Measurements from ENCODE around the gene HM13.

The HM13 gene

DNA sequence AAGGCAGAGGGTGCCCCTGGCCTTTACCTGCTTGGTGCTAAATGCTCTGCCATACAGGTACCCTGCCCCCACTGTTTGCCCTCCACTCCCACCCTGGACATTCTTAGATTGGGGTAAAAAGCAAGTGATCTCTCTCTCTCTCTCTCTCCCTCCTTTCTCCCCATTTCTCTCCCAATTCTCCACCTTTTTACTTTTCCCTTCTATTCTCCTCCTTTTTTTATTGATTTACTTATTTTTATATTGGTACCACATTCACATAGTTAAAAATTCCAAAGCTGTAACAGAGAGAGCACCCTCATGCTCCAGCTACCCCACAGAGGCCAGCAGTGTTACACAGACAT is 53.1 kb downstream of the HM13 start:
- TF ChIP-seq, protein P1, sequence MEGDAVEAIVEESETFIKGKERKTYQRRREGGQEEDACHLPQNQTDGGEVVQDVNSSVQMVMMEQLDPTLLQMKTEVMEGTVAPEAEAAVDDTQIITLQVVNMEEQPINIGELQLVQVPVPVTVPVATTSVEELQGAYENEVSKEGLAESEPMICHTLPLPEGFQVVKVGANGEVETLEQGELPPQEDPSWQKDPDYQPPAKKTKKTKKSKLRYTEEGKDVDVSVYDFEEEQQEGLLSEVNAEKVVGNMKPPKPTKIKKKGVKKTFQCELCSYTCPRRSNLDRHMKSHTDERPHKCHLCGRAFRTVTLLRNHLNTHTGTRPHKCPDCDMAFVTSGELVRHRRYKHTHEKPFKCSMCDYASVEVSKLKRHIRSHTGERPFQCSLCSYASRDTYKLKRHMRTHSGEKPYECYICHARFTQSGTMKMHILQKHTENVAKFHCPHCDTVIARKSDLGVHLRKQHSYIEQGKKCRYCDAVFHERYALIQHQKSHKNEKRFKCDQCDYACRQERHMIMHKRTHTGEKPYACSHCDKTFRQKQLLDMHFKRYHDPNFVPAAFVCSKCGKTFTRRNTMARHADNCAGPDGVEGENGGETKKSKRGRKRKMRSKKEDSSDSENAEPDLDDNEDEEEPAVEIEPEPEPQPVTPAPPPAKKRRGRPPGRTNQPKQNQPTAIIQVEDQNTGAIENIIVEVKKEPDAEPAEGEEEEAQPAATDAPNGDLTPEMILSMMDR (IDR thresholded peaks at IDR 0.05; ENCODE audit: low read depth, low read length): no peak
- H3K4me3 ChIP-seq (replicated peaks in 1 of 2; ENCODE audit: low read depth in 2 of 2, low read length in 2 of 2): no peak overlapping the region
- no peak for DNase-seq (ENCODE audit: low read depth in 2 of 2)

DNA sequence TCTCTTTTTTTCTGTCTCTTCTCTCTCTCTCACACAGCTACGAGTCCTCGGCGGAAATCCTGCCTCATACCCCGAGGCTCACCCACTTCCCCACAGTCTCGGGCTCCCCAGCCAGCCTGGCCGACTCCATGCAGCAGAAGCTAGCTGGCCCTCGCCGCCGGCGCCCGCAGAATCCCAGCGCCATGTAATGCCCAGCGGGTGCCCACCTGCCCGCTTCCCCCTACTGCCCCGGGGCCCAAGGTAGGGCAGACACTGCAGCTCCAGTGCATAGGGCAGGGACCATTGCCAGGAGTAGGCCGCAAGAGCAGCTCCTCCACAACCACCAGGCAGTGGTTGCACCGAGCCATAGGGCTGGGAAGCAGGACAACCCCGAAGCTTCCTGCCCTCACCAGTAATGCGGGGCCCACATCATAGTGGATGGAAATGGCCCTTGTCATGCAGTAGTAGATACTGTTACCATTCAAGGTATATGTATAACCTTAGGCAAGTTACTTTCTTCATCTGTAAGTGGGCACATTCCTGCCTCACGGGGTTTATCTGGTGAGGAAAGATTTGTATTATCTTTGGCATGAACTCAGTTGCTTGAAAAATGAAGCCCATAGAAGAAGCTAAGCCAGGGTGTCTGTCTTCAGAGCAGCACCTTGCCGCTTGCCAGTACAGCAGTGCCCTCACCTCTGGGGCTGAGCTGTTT is 53.9 kb downstream of the HM13 start:
- DNase-seq (ENCODE audit: low read depth in 2 of 2): peak in 1 of 2 donors; percentile 46
- no peak overlapping the region for H3K4me3 ChIP-seq (replicated peaks in 1 of 2; ENCODE audit: low read depth in 2 of 2, low read length in 2 of 2)
- TF ChIP-seq, protein P1 (IDR thresholded peaks at IDR 0.05; ENCODE audit: low read depth, low read length): no peak

DNA sequence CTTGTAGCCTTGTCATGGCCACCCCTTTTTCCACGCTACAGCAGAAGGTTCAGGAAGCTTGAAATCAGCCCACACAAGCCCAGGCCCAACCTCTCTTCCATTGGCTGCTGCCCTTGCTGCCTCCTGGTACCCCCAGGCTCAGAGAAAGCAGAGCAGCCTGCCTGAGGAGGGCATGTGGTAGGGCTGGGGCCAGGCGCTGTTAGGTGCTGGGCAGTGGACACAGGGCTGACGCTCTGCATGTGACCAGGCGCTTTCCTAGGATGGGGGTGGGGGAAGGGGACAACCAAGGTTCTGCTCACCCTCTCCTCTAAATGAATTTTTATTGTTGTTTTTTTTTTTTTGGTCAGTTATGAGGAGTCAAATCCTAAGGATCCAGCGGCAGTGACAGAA is 54.5 kb downstream of the HM13 start:
- TF ChIP-seq, protein P1 (IDR thresholded peaks at IDR 0.05; ENCODE audit: low read depth, low read length): no peak
- no peak overlapping the region for H3K4me3 ChIP-seq (replicated peaks in 1 of 2; ENCODE audit: low read depth in 2 of 2, low read length in 2 of 2)
- no peak for DNase-seq (ENCODE audit: low read depth in 2 of 2)

DNA sequence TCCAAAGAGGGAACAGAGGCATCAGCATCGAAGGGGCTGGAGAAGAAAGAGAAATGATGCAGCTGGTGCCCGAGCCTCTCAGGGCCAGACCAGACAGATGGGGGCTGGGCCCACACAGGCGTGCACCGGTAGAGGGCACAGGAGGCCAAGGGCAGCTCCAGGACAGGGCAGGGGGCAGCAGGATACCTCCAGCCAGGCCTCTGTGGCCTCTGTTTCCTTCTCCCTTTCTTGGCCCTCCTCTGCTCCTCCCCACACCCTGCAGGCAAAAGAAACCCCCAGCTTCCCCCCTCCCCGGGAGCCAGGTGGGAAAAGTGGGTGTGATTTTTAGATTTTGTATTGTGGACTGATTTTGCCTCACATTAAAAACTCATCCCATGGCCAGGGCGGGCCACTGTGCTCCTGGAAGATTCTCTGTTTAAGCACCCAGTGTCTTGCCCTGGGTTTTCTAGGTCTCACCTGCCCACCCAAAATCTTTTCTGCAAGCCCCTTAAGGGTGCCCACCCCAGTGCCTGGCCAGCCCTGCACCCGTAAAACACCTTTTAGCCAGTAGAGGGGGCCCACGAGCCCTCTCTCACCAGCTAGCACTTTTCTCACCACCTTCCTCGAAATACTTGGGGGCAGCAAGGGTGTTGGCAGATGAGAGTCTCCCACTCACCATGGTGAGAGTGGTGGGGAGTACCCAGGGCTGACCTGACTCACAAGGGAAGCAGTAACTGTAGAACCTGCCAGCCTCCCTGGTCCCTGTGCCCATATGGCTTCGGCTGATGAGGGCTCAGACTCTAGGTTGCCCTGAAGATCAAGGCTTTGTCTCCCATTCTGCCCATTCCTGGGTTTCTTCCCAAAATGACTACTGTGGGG is 55.1 kb downstream of the HM13 start:
- TF ChIP-seq, protein P1 (IDR thresholded peaks at IDR 0.05; ENCODE audit: low read depth, low read length): peak; percentile 93
- no peak overlapping the region for H3K4me3 ChIP-seq (replicated peaks in 1 of 2; ENCODE audit: low read depth in 2 of 2, low read length in 2 of 2)
- DNase-seq (ENCODE audit: low read depth in 2 of 2): peak; percentile 51 to 67

DNA sequence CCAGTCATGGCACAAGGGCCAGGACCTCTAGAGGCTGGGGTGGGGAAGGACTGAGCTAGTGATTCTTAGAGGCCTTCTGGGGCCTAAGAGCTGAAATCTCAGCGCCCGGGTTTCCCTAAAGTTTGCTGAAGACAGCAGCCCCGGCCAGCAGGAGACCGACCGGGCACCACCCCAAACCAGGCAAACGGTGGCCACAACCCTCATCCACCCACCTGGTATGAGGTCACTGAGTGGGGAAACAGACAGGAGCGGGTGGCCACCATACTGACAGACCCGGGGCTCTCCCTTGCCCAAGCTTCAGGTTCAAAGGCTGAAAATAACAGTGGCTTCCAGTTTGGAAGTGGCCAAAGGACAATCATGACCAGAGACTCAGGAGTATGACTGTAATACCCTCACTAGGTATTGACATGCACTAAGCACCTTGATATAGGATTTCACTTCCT is 55.8 kb downstream of the HM13 start:
- TF ChIP-seq, protein P1 (IDR thresholded peaks at IDR 0.05; ENCODE audit: low read depth, low read length): no peak
- H3K4me3 ChIP-seq (replicated peaks in 1 of 2; ENCODE audit: low read depth in 2 of 2, low read length in 2 of 2): no peak overlapping the region
- DNase-seq (ENCODE audit: low read depth in 2 of 2): no peak

DNA sequence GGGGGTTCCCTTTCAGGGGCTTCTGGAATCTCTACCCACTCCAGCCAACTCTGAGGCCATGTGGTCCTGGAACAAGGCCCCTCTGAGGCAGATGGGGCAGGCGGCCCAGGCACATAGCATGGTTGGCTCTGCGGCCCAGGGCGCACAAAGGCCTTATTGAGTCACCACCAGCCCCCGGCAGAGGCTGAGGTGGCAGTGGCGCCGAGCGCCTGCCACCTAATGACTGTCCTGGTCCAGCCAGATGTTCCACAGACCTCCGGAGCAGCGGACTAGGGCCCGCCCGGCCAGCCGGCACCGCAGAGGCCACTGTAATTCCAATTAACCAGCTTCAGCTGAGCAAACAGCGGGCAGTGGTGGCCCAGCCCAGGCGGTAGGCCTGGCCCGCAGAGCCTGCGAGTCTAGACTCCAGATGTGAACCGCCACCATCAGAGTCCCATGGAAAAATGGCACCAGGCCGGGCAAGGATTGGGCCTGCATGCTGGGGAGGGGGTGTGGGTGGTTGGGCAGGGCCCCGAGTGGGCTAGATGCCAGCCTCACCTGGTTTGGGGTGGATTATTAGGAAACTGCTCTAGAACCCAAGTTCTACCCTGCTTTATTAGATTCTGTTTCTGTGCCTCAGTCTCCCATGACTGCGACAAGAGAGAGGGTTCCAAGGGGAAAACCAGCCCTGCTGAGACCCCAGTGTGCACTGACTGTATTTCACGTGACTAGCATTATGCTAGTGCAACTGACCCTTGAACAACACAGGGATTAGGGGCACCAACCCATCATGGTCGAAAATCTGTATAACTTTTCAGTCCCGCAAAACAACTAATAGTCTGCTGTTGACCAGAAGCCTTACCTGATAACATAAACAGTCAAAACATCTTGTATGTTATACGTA is 56.7 kb downstream of the HM13 start:
- H3K4me3 ChIP-seq (replicated peaks in 1 of 2; ENCODE audit: low read depth in 2 of 2, low read length in 2 of 2): no peak overlapping the region
- no peak for DNase-seq (ENCODE audit: low read depth in 2 of 2)
- TF ChIP-seq, protein P1 (IDR thresholded peaks at IDR 0.05; ENCODE audit: low read depth, low read length): no peak

Measured in cardiac fibroblast (primary cell).